ENCODE results near the gene PTPRD.

PTPRD gene

GRCh38 chr9:8845808-8846207 is 1767.0 kb downstream of the PTPRD start:
- TF ChIP-seq POLR2AphosphoS5 (IDR thresholded peaks at IDR 0.05; ENCODE audit: low read depth, low read length): no peak
- TF ChIP-seq TAF1 (IDR thresholded peaks at IDR 0.05; ENCODE audit: borderline replicate concordance, insufficient read depth, low read length): no peak
- no peak for TF ChIP-seq SIN3A (IDR thresholded peaks at IDR 0.05; ENCODE audit: borderline replicate concordance, insufficient read depth, low read length)
- no peak for TF ChIP-seq FOXP2 (optimal IDR thresholded peaks at IDR 0.05; ENCODE audit: borderline replicate concordance, extremely low read depth, extremely low read length, insufficient read depth)
- TF ChIP-seq REST (IDR thresholded peaks at IDR 0.05; ENCODE audit: insufficient read depth in 1 of 2, low read depth in 2 of 2, low read length in 2 of 2): no peak

- TF ChIP-seq REST (IDR thresholded peaks at IDR 0.05; ENCODE audit: insufficient read depth in 1 of 2, low read depth in 2 of 2, low read length in 2 of 2) (no peak), FOXP2 (optimal IDR thresholded peaks at IDR 0.05; ENCODE audit: borderline replicate concordance, extremely low read depth, extremely low read length, insufficient read depth) (no peak), SIN3A (IDR thresholded peaks at IDR 0.05; ENCODE audit: borderline replicate concordance, insufficient read depth, low read length) (no peak), POLR2AphosphoS5 (IDR thresholded peaks at IDR 0.05; ENCODE audit: low read depth, low read length) (no peak), TAF1 (IDR thresholded peaks at IDR 0.05; ENCODE audit: borderline replicate concordance, insufficient read depth, low read length) (no peak)
Measured at GRCh38 chr9:8845376-8845775, 1767.4 kb downstream of the PTPRD start.

GRCh38 chr9:8844549-8844948 is 1768.3 kb downstream of the PTPRD start:
- TF ChIP-seq FOXP2 (optimal IDR thresholded peaks at IDR 0.05; ENCODE audit: borderline replicate concordance, extremely low read depth, extremely low read length, insufficient read depth) (no peak), TAF1 (IDR thresholded peaks at IDR 0.05; ENCODE audit: borderline replicate concordance, insufficient read depth, low read length) (no peak), REST (IDR thresholded peaks at IDR 0.05; ENCODE audit: insufficient read depth in 1 of 2, low read depth in 2 of 2, low read length in 2 of 2) (no peak), SIN3A (IDR thresholded peaks at IDR 0.05; ENCODE audit: borderline replicate concordance, insufficient read depth, low read length) (no peak), POLR2AphosphoS5 (IDR thresholded peaks at IDR 0.05; ENCODE audit: low read depth, low read length) (no peak)

- no peak for TF ChIP-seq FOXP2 (optimal IDR thresholded peaks at IDR 0.05; ENCODE audit: borderline replicate concordance, extremely low read depth, extremely low read length, insufficient read depth)
- no peak for TF ChIP-seq SIN3A (IDR thresholded peaks at IDR 0.05; ENCODE audit: borderline replicate concordance, insufficient read depth, low read length)
- TF ChIP-seq REST (IDR thresholded peaks at IDR 0.05; ENCODE audit: insufficient read depth in 1 of 2, low read depth in 2 of 2, low read length in 2 of 2): no peak
- no peak for TF ChIP-seq TAF1 (IDR thresholded peaks at IDR 0.05; ENCODE audit: borderline replicate concordance, insufficient read depth, low read length)
- TF ChIP-seq POLR2AphosphoS5 (IDR thresholded peaks at IDR 0.05; ENCODE audit: low read depth, low read length): no peak
Measured at GRCh38 chr9:8842402-8843193, 1770.2 kb downstream of the PTPRD start.

All from PFSK-1 (cell line).